GM18498 (cell line): Measurements from ENCODE around the gene DNAAF8.
A peak's percentile ranks its signal among the peaks of the same experiment; 100 is the strongest.

Experiments used
- ATAC-seq: cut with Tn5 transposase; IDR thresholded peaks from one replicate; pipeline ENCODE4 v1.9.1; 2021; ENCODE audit warnings: mild to moderate bottlenecking, moderate library complexity; ENCODE audit not compliant: unreplicated experiment

The DNAAF8 gene

DNA sequence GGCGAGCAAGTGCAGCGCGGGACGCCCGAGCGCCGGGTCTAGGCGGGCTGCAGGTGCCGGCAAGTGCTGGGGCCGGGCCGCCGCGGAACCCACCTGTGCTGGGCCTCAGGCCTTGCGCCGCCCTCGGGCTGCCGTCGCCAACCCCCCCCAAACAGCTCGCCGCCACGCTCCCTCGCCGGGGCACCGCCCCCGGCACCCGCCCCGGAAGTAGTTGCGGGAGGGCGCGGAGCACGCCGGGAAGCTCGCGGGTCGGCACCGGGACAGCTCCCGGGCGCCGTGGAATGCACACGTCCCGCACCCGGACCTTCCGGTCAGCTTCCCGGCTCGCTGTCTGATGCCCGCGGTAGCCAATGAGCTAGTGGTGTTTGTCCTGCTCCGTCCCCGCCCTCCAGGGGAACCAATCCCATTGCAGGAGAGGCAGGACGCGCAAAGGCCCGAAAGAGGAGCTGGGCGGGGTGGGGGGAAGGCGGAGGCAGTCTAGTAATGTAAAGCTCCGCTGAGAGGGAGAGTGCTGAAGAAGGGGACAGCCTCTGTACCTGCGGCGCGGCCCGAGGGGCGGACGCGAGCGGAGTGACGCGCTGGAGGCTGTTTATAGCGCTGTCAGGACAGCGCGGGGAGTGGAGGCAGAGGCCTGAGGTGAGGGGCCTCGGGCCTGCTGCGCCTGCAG lies at the start of gene DNAAF8, which contains the start of gene ANKS3:
TSS of gene DNAAF8 (plus strand) at position 475 of the 667 bp plus-strand sequence. CDS start 1,978 bp downstream, outside the sequence.
TSS of gene ANKS3 (minus strand) at position 209 of the 667 bp plus-strand sequence. CDS start 4,122 bp downstream, outside the sequence.
- peak; percentile 73 for ATAC-seq

GRCh38 chr16:4684763-4685162 lies 49.6 kb upstream of the DNAAF8 start:
- no peak for ATAC-seq

- ATAC-seq = no peak
Measured at GRCh38 chr16:4685292-4685691, 49.0 kb upstream of the DNAAF8 start.

- ATAC-seq = no peak
Measured at GRCh38 chr16:4685776-4686496, 48.4 kb upstream of the DNAAF8 start.

DNA sequence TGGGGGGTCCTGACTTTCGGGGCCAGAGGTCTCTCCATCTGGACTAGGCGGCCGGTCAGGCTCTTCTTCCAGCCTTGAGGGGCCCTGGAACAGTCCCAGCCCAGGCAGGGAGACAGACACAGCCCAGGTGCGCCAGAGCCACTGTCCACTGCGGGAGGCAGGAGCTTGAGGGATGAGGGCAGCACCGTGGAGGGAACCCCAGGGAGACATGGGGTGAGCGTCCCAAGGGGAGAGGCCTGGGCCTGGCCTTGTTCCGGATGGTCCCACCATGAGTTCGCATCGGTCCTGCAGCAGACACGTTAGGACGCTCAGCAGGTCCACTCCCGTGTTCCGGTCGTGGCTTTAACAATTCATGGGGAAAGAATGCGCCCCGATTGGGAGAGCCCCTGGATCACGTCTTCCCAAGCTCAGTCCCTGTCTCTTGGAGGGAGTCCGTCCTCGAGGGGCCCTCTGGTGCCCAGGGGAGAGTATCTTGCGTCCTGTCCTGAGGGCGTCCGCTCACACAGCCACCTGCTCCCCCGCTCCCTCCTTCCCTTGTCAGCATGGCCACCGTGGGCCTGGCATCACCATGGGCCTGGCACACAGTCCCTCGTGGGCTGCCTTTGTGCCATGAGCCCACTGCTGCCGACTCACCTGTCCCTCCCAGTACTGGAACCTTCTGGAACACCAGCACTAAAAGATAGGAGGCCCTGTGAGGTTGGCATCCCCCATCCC lies 47.7 kb upstream of the DNAAF8 start:
- no peak for ATAC-seq

DNA sequence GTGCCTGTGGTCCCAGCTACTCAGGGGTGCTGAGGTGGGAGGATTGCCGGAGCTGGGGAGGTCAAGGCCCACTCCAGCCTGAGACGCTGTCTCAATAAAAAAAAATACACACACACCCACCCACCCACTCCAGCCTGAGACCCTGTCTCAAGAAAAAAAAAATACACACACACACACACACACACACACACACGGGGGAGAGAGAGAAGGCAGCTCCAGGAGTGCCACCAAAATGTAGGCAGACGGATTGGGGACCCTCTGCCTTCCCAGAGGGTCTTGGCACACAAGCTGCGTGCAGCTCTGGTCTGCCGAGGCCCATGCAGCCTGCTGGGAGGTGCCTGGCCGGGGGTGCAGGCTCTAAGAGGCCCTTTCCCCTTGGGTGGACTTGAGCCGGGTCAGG lies 46.9 kb upstream of the DNAAF8 start:
- no peak for ATAC-seq

- ATAC-seq = no peak
Measured at GRCh38 chr16:4687946-4688673, 46.2 kb upstream of the DNAAF8 start.

GRCh38 chr16:4688674-4689045 lies 45.7 kb upstream of the DNAAF8 start:
- no peak for ATAC-seq

DNA sequence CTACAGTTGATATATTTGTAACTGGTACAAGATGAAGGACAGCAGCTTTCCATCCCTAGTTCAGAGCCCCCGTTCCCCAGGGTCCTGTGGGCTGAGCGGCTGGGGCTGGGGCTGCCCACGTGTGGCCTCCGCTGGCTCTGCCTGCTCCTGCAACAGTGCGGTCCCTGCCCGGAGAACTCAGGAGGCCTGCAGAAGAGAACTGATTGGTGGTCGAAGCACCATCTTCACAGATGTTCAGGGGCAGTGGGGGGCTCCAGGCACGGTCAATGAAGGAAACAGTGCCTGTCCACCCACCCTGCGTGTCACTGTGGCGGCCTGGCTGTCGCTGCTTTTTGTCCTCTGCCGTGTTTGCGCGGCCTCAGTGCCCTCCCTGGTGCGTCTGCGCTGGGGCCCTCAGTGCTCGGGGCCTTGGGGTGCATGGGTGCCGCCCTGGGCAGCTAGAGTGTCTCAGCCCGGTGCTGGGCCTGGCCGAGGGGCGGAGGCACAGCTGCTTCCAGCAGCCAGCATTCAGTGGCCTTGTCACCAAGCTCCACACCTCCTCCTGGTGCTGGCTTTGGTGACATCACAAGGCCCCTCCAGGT lies 45.2 kb upstream of the DNAAF8 start:
- ATAC-seq = no peak

DNA sequence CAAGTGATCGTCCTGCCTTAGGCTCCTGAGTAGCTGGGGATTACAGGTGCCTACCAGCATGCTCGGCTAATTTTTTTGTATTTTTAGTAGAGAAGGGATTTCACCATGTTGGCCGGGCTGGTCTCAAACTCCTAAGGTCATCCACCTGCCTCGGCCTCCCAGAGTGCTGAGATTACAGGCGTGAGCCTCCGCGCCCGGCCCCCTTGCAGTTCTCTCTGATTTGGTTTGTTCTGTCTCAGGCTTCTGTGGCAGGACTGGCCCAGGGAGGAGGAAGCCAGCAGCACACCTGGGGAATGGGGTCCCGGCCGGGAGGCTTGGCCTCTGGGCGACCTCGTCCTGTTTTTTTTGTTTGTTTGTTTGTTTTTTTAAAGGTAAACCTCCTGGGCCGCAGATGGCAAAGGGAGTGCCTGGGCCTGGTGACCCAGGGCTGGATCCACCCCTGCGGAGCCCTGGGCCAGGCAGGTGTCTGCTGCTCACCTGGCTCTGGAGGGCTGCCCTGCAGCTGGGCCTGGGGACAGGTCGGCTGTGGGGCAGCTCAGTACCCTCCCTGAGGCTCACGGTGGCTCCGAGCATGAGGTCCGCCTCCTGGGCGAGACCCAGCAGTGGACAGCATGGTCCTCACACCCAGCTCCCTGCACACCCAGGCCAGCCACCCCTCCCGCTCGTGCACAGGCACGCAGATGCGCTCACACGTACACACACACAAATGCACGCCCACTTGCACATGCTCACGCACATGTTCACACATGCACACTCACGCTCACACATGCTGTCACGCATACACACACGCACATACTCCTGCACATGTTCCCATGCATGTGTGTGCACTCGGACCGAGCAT lies 44.3 kb upstream of the DNAAF8 start:
- ATAC-seq = no peak

GRCh38 chr16:4690946-4691665 lies 43.2 kb upstream of the DNAAF8 start:
- no peak for ATAC-seq

DNA sequence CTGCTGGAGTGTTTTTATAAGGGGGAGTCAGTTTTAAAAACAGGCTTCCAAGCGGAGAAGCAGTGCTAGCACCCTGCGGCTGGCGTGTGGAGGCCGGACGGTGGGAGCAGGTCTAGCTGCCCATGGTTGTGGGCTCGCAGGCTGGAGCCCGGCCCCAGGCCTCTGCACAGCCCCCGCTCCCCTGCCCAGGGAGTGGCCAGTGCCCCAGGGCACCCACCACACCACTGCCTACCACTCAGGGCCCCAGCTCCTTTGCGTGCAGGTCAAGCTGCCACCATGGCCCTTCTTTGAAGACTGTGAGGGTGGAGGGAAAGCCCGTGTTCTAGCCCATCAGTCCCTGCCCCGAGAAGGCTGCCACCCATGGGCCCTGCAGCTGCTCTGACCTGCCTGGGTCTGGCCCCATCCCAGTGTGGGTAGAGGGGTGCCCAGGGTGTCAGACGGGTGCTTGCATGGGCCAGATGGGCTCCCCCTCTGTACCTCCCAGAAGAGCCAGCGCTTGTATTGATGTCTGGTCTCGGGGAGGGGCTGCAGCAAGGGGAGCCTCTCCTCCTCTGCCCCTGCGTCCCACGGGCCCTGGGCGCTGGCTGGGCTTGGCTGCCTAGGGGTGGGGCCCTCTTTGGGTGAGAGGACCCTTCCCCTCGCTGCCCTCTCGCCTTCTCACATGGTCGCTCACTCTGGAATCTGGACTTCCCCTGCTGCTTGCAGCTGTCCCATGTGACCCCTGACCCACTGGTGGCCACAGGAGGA lies 42.5 kb upstream of the DNAAF8 start:
- no peak for ATAC-seq

DNA sequence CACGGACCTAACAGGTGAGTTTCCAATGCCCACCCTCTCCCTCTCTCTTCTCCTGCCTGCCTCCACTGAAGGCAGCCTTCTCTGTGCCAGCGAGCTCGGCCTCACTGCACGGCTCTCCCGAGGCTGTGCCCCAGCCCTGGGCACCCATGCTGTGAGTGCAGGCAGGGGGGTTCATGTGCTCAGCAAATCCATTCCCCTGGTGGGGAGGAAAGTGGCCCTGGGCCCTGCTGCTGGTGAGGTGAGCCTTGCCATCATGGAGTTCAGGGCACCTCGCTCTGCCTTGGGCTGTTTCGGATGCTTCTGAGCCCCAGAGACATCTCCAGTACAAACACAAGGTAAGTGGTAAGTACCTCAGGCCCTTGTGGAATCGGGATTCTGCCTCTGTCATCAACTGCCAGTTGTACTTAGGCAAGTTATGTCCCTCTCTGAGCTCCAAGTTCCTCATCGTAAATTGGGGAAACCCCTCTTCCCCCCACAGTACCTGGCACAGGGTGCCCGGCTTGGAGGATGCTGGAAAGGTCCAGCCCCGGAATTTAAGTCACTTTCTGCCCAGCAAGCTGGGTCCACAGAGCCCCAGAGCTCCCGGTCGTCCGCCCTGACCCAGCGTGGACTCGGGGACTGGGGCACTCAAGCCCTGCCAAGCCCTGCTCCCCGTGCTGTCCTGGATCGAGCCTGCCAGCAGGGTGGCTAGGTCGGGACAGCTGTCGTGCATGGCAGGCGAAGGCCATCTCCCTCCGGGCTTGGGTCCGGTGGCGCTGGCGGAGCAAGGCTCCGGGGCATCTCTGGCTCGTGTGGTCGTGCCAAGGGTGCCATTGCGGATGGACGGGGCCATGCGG lies 41.7 kb upstream of the DNAAF8 start:
- peak; percentile 8 for ATAC-seq

- peak; percentile 95 for ATAC-seq
Measured at GRCh38 chr16:4693296-4693955, 40.9 kb upstream of the DNAAF8 start, which contains the start of gene NUDT16L1. Gene NUDT16L1 (plus strand): TSS chr16:4693562. CDS start chr16:4693727, 165 bp downstream.

GRCh38 chr16:4693956-4694641 lies 40.2 kb upstream of the DNAAF8 start:
- ATAC-seq = peak; percentile 15
